Ecto neural progenitor cell (in vitro differentiated cells): ENCODE results near the gene CD180.

Source experiments
- DNase-seq: peaks from one replicate; pipeline ENCODE4 v3.0.0-alpha.2; 2018; ENCODE audit warnings: low spot score

Gene CD180

GRCh38 chr5:67160985-67161384 lies 35.6 kb downstream of the CD180 start:
- DNase-seq, result no peak

- no peak for DNase-seq
Measured at GRCh38 chr5:67160272-67160671, 36.3 kb downstream of the CD180 start.

GRCh38 chr5:67156976-67157583 lies 39.5 kb downstream of the CD180 start:
- no peak for DNase-seq

GRCh38 chr5:67154556-67155206 lies 41.9 kb downstream of the CD180 start:
- no peak for DNase-seq

DNA sequence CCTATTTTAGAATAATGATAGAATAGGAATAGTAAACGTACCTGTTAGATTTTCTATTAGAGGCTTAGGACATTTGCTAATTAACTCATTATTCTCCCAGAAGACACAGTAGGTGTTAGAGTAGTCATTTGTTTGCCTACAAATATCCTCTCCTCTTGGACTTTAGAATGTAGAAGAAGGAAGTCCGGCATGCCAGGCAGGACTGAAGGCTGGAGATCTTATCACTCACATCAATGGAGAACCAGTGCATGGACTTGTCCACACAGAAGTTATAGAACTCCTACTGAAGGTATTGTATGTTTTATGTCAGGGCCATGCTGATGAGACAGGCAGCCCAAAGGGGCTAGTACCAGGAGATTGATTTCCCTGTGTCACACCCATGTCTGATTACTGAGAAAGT lies 43.3 kb downstream of the CD180 start:
- no peak for DNase-seq

GRCh38 chr5:67152400-67152799 lies 44.2 kb downstream of the CD180 start:
- DNase-seq, result no peak

DNA sequence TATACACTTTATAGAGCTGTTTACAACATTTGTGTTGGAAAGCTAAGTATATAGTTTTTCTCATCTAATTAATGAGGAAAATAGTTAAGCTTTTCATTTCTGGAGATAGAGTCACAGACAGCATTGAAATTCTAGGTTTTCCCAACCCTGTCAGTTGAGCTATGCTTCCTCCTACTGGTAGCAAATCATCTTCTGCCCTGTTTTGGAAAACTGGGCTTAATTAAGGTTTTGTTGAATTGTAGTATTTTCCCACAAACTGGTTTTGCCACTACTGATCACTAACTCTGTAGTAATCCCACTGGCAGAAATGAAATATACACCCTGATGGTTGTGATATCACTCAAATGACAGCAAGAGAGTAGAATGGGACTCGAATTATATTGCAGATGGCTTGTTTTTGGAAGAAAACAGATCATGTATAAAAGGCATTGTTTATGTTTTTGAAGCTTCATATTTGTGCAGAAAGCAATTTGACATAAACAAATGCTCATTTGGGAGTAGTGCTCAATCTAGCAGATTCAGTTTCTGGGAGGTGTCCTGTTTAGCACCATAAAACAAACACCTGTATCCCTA lies 46.6 kb downstream of the CD180 start:
- no peak for DNase-seq

- DNase-seq, result no peak
Measured at GRCh38 chr5:67149057-67149950, 47.3 kb downstream of the CD180 start.

DNA sequence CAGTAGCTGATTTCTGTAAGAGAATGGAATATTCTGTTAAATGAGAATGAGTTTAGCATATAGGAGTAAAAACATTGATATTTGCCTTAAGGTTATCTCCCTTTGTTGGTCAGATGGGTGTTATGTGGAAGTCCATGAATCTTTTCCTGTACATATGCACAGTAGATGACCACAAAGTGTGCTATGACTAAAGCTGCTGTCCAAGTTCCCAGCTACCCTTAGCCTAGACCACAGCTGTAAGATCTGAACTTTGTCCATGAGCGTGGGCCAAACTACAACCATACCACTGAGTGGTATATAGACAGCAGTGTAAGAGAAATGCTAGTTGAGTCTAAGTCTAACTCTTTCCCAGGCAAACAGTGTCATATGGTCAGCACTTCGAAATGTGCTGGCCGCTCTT lies 48.8 kb downstream of the CD180 start:
- DNase-seq, result no peak

GRCh38 chr5:67146981-67147380 lies 49.6 kb downstream of the CD180 start:
- DNase-seq, result no peak

- DNase-seq, result no peak
Measured at GRCh38 chr5:67146574-67146973, 50.0 kb downstream of the CD180 start.

GRCh38 chr5:67144183-67144639 lies 52.4 kb downstream of the CD180 start:
- DNase-seq, result no peak

- no peak for DNase-seq
Measured at GRCh38 chr5:67143549-67143948, 53.0 kb downstream of the CD180 start.

DNA sequence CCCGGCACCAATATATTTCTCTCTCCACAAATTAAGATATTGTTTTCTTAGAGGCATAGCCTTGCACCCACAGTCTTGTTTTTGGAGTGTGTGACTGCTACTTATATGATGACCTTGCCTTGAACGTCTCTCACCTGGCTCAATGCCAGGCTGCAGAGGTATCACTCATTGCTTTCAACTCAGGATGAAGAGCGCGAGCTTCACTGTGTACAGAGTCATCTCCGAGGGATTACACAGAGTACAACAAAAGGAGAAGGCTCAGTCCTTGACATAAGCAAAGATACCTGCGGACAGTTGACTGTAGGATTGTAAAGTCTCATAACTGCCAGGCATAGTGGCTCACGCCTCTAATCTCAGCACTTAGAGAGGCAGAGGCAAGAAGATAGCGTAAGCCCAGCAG lies 53.8 kb downstream of the CD180 start:
- no peak for DNase-seq

GRCh38 chr5:67141644-67142043 lies 55.0 kb downstream of the CD180 start:
- DNase-seq, result no peak

DNA sequence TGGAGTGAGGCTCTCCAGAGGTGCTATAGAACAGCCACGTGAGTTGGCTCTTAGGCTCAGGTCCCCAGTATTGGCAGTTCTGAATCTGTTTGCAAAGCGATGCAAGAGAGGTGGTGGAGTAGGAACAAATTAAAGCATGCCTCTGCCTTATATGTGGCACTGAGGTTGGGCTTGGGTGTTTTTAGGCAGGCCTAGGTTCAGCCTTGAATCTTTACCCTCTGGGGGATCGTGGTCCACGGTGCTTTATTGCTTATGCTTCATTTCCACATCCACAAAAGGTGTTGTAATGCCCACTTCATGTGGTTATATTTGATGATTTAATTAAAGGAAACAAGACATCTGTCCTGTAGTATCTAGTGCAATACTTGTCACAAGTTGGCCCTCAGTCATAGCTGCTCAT lies 56.2 kb downstream of the CD180 start:
- no peak for DNase-seq

DNA sequence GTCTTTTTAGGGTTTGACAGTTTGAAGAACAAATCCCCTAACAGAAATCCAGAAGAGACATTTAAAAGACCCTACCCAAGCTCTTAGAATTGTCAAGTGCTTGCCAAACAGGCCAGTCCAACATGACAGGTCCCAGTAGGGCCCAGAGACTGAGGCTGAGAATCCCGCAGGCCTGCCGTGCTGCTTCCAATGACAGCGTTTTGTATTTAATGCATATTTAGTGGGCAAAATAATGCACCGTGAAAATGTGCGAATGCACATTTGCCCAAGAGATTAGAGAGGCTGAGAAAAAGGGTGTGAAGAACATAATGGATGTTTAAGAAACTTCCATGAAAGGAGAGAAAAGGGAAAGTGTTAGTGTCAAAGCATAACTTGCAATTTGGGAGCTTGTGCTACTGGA lies 57.6 kb downstream of the CD180 start:
- no peak for DNase-seq

DNA sequence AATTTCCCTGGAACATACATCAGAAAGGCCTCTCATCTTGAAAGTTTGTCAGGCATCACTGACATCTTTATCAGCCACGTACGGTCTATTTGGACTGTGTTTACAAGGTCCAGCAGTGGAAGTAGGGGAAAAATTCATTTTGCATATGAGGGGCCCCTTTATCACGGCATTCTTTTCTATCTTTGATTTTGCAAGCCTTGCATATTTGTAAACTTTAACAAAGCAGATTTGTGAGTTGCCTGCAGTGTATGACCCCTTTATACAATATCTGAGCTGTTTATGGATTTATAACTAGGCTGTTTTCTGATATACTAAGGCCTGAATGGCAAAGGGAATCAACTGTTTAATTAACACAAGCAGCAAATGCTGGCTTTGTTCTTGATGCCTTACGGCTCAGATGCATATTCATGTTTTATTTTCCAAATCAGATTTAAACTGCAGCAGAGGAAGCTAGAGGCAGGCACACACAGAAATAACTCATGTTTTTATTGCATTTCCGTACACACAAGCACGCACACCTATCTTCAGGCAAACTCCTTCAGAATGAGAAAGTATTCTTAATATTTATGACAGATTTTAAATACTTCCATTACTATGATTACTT lies 61.1 kb downstream of the CD180 start:
- no peak for DNase-seq

GRCh38 chr5:67133776-67134175 lies 62.8 kb downstream of the CD180 start:
- no peak for DNase-seq

DNA sequence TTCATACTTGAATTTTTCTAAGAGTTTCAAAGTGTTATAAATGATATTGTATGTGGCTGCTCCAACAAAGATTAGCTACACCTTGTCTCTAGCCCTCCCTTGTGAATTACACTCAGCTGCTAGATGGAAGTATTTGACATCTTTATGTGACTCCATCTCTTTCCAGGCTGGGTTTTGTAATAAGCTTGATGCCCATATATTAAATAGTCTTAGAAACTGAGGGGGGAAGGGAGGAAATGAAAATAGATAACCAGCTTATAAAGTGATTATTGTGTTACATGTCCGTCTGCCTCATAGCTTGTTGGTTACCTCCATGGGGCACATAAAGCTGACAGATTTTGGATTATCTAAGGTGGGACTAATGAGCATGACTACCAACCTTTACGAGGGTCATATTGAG lies 63.4 kb downstream of the CD180 start:
- no peak for DNase-seq

DNA sequence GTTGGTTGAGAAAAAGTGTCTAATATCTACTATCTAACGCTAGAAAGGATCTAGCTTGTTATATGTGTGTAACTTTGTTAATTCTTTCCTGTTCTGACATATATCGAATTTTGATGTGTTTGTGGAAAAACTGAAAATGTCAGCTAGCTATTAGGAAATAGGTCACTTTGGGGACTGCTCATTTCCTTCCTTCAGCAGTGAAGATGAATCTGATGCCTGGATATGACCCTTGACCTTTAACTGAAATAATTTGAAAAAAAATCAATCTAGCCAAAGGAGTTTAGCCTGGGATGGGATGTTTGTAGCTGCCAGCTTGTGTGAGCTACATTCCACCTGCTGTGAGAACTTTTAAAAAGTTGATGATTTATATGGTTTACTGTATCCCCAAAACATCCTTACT lies 66.8 kb downstream of the CD180 start:
- DNase-seq, result no peak
